Motor neuron (in vitro differentiated cells): Measurements from ENCODE around the gene CHMP4A. TPM values are rescaled to one million over a fixed set of nuclear protein-coding genes. Genes with fewer than 3 reads are reported as not detected.
"Not testable (repeated sequence)": the region's sequence is repeated elsewhere in the genome, so short reads cannot be mapped to it uniquely, and the experiment has no call there.

Experiments used
- ATAC-seq, 8 experiments: fragments of 200-7000 bp; cut with Tn5 transposase; replicated peaks in 6 of 8; 2 replicates each; pipeline ENCODE4 v1.8.0; 2021; ENCODE audit warnings: mild to moderate bottlenecking in 8 of 8, moderate library complexity in 8 of 8
- H3K27ac ChIP-seq, 2 donors: fragments of 250-450 bp; sonication (Bioruptor Pico); 2 replicates each; pipeline ENCODE4 v1.9.0; 2021; ENCODE audit warnings: antibody characterized with exemption in 2 of 2, mild to moderate bottlenecking in 2 of 2, moderate library complexity in 1 of 2
- H3K4me1 ChIP-seq, 2 donors: fragments of 250-450 bp; sonication (Bioruptor Pico); replicated peaks in 1 of 2; 2 replicates each; pipeline ENCODE4 v1.6.1; 2021; ENCODE audit warnings: antibody characterized with exemption in 2 of 2, mild to moderate bottlenecking in 2 of 2, moderate library complexity in 1 of 2
- H3K4me3 ChIP-seq, 5 donors: fragments of 250-450 bp; sonication (Bioruptor Pico); 2 replicates each; pipeline ENCODE4 v1.9.0; 2021; ENCODE audit warnings: antibody characterized with exemption in 5 of 5, mild to moderate bottlenecking in 5 of 5, moderate library complexity in 4 of 5
- WGBS, 10 experiments: fragments of 450-650 bp; shearing (Covaris generic); methylation state at CpG; one replicate each; pipeline ENCODE4 v1.0.0; 2022; 5-methylcytosine and 5-hydroxymethylcytosine counted together
- in situ Hi-C, 9 experiments: fragments of 400-800 bp; cut with MboI; loops; one replicate each; pipeline ENCODE4 v1.15.0; 2021; ENCODE audit warnings: low sequenced_read_pairs in 9 of 9, low pct_unique_long_range_greater_than_20kb in 2 of 9; ENCODE audit not compliant: unreplicated experiment in 9 of 9
- total RNA-seq, 8 experiments: library from RNA; unstranded; fragments of 300-600 nt; gene quantifications; 2 replicates each; pipeline versions ENCODE4 v1.2.3 to v1.2.4, GENCODE V29; 2022

CHMP4A gene
- total RNA-seq, 8 experiments from 2014 or later: 48.4 to 76.0 (median 55.8) TPM

- peaks cover 4 to 7% of the 10 kb centered on the region in 2 donors for H3K4me1 ChIP-seq
- in situ Hi-C loops: no loop called here
- WGBS, 10 experiments: 80 to 100% (median 100%) methylated on average over 1 to 2 of the region's 2 CpGs; no CpG with 5 or more reads in 4 of the 10 experiments
- ATAC-seq: peak in 1 of 8 experiments; percentile 51
- H3K27ac ChIP-seq: no peak overlapping the region
- H3K4me3 ChIP-seq: no peak overlapping the region
Observed at GRCh38 chr14:24207625-24208024, 5.7 kb downstream of the CHMP4A start.

- ATAC-seq: no peak
- H3K4me1 ChIP-seq: peaks cover under 1 to 7% of the 10 kb centered on the region in 2 donors
- in situ Hi-C loops: no loop called here
- 93 to 100% (median 100%) methylated on average over 1 to 4 of the region's 5 CpGs; no CpG with 5 or more reads in 2 of the 10 experiments for WGBS, 10 experiments
- no peak overlapping the region for H3K4me3 ChIP-seq
- H3K27ac ChIP-seq: no peak overlapping the region
Observed at GRCh38 chr14:24207104-24207551, 6.2 kb downstream of the CHMP4A start.

GRCh38 chr14:24206260-24207103 lies 6.8 kb downstream of the CHMP4A start:
- peaks cover 0 to 7% of the 10 kb centered on the region in 2 donors for H3K4me1 ChIP-seq
- no peak for ATAC-seq
- in situ Hi-C loops: no loop called here
- no peak overlapping the region for H3K27ac ChIP-seq
- WGBS, 10 experiments: 90 to 100% (median 100%) methylated on average over 1 to 8 of the region's 11 CpGs; no CpG with 5 or more reads in 1 of the 10 experiments
- H3K4me3 ChIP-seq: no peak overlapping the region

- peaks cover 0 to 7% of the 10 kb centered on the region in 2 donors for H3K4me1 ChIP-seq
- in situ Hi-C loops: no loop called here
- no peak overlapping the region for H3K27ac ChIP-seq
- H3K4me3 ChIP-seq: no peak overlapping the region
- no peak for ATAC-seq
- WGBS, 10 experiments: 85 to 97% (median 94%) methylated on average over 5 to 7 of the region's 7 CpGs
Observed at GRCh38 chr14:24204163-24205146, 8.8 kb downstream of the CHMP4A start.

GRCh38 chr14:24203249-24203886 lies 9.9 kb downstream of the CHMP4A start:
- H3K4me1 ChIP-seq, H3K4me3 ChIP-seq, in situ Hi-C loops, H3K27ac ChIP-seq, ATAC-seq: not testable (repeated sequence)
- WGBS, 10 experiments: 93 to 100% (median 96%) methylated on average over 2 to 9 of the region's 16 CpGs; no CpG with 5 or more reads in 7 of the 10 experiments

- H3K4me1 ChIP-seq, ATAC-seq, in situ Hi-C loops, H3K27ac ChIP-seq, H3K4me3 ChIP-seq: not testable (repeated sequence)
- 15 to 90% (median 63%) methylated on average over 2 to 8 of the region's 8 CpGs; no CpG with 5 or more reads in 2 of the 10 experiments for WGBS, 10 experiments
Observed at GRCh38 chr14:24202538-24202937, 10.8 kb downstream of the CHMP4A start.

GRCh38 chr14:24198814-24199524 lies 14.3 kb downstream of the CHMP4A start:
- 63 to 100% (median 93%) methylated on average over 1 to 7 of the region's 7 CpGs for whole genome bisulfite sequencing, 10 experiments
- no peak overlapping the region for H3K4me3 ChIP-seq
- H3K4me1 ChIP-seq: peaks cover 14 to 26% of the 10 kb centered on the region in 2 donors
- H3K27ac ChIP-seq: no peak overlapping the region
- in situ Hi-C loops: no loop called here
- no peak for ATAC-seq

- Histone ChIP-seq H3K27ac (no peak overlapping the region), H3K4me3 (peak overlapping the region in 4 of 5 donors; percentile 76 to 82 (median 78)), H3K4me1 (peaks cover 14 to 19% of the 10 kb centered on the region in 2 donors)
- 33 to 100% (median 93%) methylated on average over 1 to 2 of the region's 2 CpGs; no CpG with 5 or more reads in 1 of the 10 experiments for WGBS, 10 experiments
- ATAC-seq: no peak
- in situ Hi-C loops: no loop called here
Observed at GRCh38 chr14:24197056-24197450, 16.2 kb downstream of the CHMP4A start.

- Histone ChIP-seq H3K4me1 (peaks cover 14 to 19% of the 10 kb centered on the region in 2 donors), H3K27ac (peak overlapping the region; percentile 99 to 100), H3K4me3 (peak overlapping the region; percentile 76 to 82 (median 79))
- ATAC-seq: peak; percentile 2 to 17 (median 8)
- WGBS, 10 experiments: 17 to 100% (median 45%) methylated on average over 2 to 24 of the region's 33 CpGs
- in situ Hi-C loops: no loop called here
Observed at GRCh38 chr14:24196071-24197055, 16.9 kb downstream of the CHMP4A start.

GRCh38 chr14:24195186-24196070 lies 17.9 kb downstream of the CHMP4A start, which contains the start of gene TM9SF1:
TSS of gene TM9SF1 (minus strand) at chr14:24195441. CDS start at chr14:24195019, 422 bp downstream.
- WGBS, 10 experiments: 0 to 3% (median 1%) methylated on average over 2 to 15 of the region's 89 CpGs; no CpG with 5 or more reads in 7 of the 10 experiments
- ATAC-seq: peak; percentile 87 to 94 (median 92)
- in situ Hi-C loops: no loop called here
- H3K27ac ChIP-seq: peak within 1 kb of the TSS; percentile 99 to 100
- peaks cover 14 to 19% of the 10 kb centered on the region in 2 donors for H3K4me1 ChIP-seq
- H3K4me3 ChIP-seq: peak within 1 kb of the TSS; percentile 76 to 82 (median 79)
